Renal cortex interstitium (tissue), 11 donors: ENCODE measurements around the gene RDH11. TPM values are rescaled to one million over a fixed set of nuclear protein-coding genes. Genes with fewer than 3 reads are reported as not detected.
"Not testable (repeated sequence)": the region's sequence is repeated elsewhere in the genome, so short reads cannot be mapped to it uniquely, and the experiment has no call there.

Source experiments
- DNase-seq, 11 donors: peaks; one replicate each; pipeline ENCODE4 v3.0.0-alpha.2; 2013; ENCODE audit warnings: low read depth in 9 of 11, low spot score in 4 of 11; ENCODE audit errors: extremely low read depth in 1 of 11
- polyA plus RNA-seq, 3 donors: library from polyadenylated mRNA; unstranded; fragments of 120-200 nt; gene quantifications; one replicate each; pipeline ENCODE4 v1.2.1, GENCODE V29; 2013; ENCODE audit not compliant: insufficient read length in 3 of 3

The RDH11 gene
- polyA plus RNA-seq, 3 donors = 101 to 123 (median 111) TPM

GRCh38 chr14:67718265-67718664 lies 22.7 kb upstream of the RDH11 start:
- DNase-seq = no peak

GRCh38 chr14:67717048-67717447 lies 21.5 kb upstream of the RDH11 start:
- DNase-seq = no peak

- no peak for DNase-seq
Measured at GRCh38 chr14:67710209-67710608, 14.6 kb upstream of the RDH11 start.

GRCh38 chr14:67709796-67710195 lies 14.2 kb upstream of the RDH11 start:
- DNase-seq = not testable (repeated sequence)

GRCh38 chr14:67709346-67709745 lies 13.8 kb upstream of the RDH11 start:
- not testable (repeated sequence) for DNase-seq

GRCh38 chr14:67705211-67705610 lies 9.6 kb upstream of the RDH11 start:
- no peak for DNase-seq

GRCh38 chr14:67704484-67705089 lies 9.0 kb upstream of the RDH11 start:
- peak in 7 of 11 donors; percentile 29 to 49 (median 40) for DNase-seq

GRCh38 chr14:67703997-67704396 lies 8.4 kb upstream of the RDH11 start:
- no peak for DNase-seq

GRCh38 chr14:67701492-67701891 lies 5.9 kb upstream of the RDH11 start, which contains the start of gene RDH12:
Gene RDH12, plus strand, starts transcription at chr14:67701886. Its CDS starts 20,757 bp downstream, at chr14:67722643.
- not testable (repeated sequence) for DNase-seq

- DNase-seq = no peak
Measured at GRCh38 chr14:67698179-67698578, 2.6 kb upstream of the RDH11 start.

GRCh38 chr14:67697006-67697405 lies 1.4 kb upstream of the RDH11 start:
- DNase-seq = no peak

GRCh38 chr14:67694791-67695393 lies 672 bp downstream of the RDH11 start:
- DNase-seq = peak in 9 of 11 donors; percentile 25 to 75 (median 53)

- no peak for DNase-seq
Measured at GRCh38 chr14:67690011-67690410, 5.6 kb downstream of the RDH11 start.

GRCh38 chr14:67683842-67684241 lies 11.7 kb downstream of the RDH11 start:
- DNase-seq = peak in 2 of 11 donors; percentile 15 to 37

GRCh38 chr14:67680941-67681340 lies 14.6 kb downstream of the RDH11 start:
- no peak for DNase-seq

GRCh38 chr14:67680121-67680602 lies 15.4 kb downstream of the RDH11 start:
- no peak for DNase-seq

GRCh38 chr14:67679006-67679405 lies 16.6 kb downstream of the RDH11 start:
- no peak for DNase-seq

GRCh38 chr14:67675219-67675582 lies 20.4 kb downstream of the RDH11 start:
- DNase-seq = no peak

- DNase-seq = peak; percentile 68 to 86 (median 82)
Measured at GRCh38 chr14:67674480-67675218, 20.9 kb downstream of the RDH11 start, which contains the start of gene VTI1B. Gene VTI1B, minus strand, starts transcription at chr14:67674632. Its CDS starts 143 bp downstream, at chr14:67674489.

GRCh38 chr14:67674139-67674479 lies 21.5 kb downstream of the RDH11 start:
- DNase-seq = peak in 8 of 11 donors; percentile 45 to 69 (median 62)
